GM12892 (cell line): ENCODE results near the gene HOXC9.

ENCODE experiments used
- POLR2A ChIP-seq: IDR thresholded peaks from 2 replicates; pipeline ENCODE4 v1.6.1; 2011; ENCODE audit warnings: low read depth, low read length, control low read depth
- POLR2AphosphoS5 ChIP-seq: IDR thresholded peaks from 2 replicates; pipeline ENCODE4 v1.6.1; 2011; ENCODE audit warnings: low read depth, low read length, control low read depth
- TAF1 ChIP-seq: IDR thresholded peaks from 2 replicates; pipeline ENCODE4 v1.6.1; 2011; ENCODE audit warnings: low read depth, mild to moderate bottlenecking, control low read depth, low read length, borderline replicate concordance

GRCh38 chr12:54040648-54041047, 40.7 kb downstream of the HOXC9 start:
- TF ChIP-seq TAF1, result no peak
- no peak for TF ChIP-seq POLR2AphosphoS5
- TF ChIP-seq POLR2A, result no peak
